ENCODE results near the gene MAP2K6.
A peak's percentile ranks its signal among the peaks of the same experiment; 100 is the strongest.

The MAP2K6 gene

GRCh38 chr17:69588827-69589239, 174.3 kb downstream of the MAP2K6 start:
- DNase-seq (ENCODE audit: low read depth): peak; percentile 27
- Histone ChIP-seq H3K4me1 (ENCODE audit: control insufficient read depth, insufficient read depth, low read length) (peaks cover 8% of the 10 kb centered on the region), H3K9me3 (ENCODE audit: control insufficient read depth, low read length) (no peaks in the 10 kb centered on the region), H3K36me3 (ENCODE audit: control insufficient read depth, insufficient read depth, low read length, severe bottlenecking) (no peaks in the 10 kb centered on the region), H3K9ac (ENCODE audit: low read length) (no peak overlapping the region), H3K4me3 (ENCODE audit: low read length) (no peak overlapping the region), H3K27me3 (replicated peaks; ENCODE audit: control insufficient read depth, insufficient read depth, low read length) (no peaks in the 10 kb centered on the region)

GRCh38 chr17:69590671-69591070, 176.2 kb downstream of the MAP2K6 start:
- Histone ChIP-seq H3K4me3 (ENCODE audit: low read length) (no peak overlapping the region), H3K9me3 (ENCODE audit: control insufficient read depth, low read length) (no peaks in the 10 kb centered on the region), H3K4me1 (ENCODE audit: control insufficient read depth, insufficient read depth, low read length) (peaks cover 8% of the 10 kb centered on the region), H3K27me3 (replicated peaks; ENCODE audit: control insufficient read depth, insufficient read depth, low read length) (no peaks in the 10 kb centered on the region), H3K36me3 (ENCODE audit: control insufficient read depth, insufficient read depth, low read length, severe bottlenecking) (no peaks in the 10 kb centered on the region), H3K9ac (ENCODE audit: low read length) (no peak overlapping the region)
- DNase-seq (ENCODE audit: low read depth): peak; percentile 28

- no peaks in the 10 kb centered on the region for H3K9me3 ChIP-seq (ENCODE audit: control insufficient read depth, low read length)
- H3K9ac ChIP-seq (ENCODE audit: low read length): no peak overlapping the region
- H3K4me3 ChIP-seq (ENCODE audit: low read length): no peak overlapping the region
- no peaks in the 10 kb centered on the region for H3K36me3 ChIP-seq (ENCODE audit: control insufficient read depth, insufficient read depth, low read length, severe bottlenecking)
- DNase-seq (ENCODE audit: low read depth): peak; percentile 75
- no peaks in the 10 kb centered on the region for H3K27me3 ChIP-seq (replicated peaks; ENCODE audit: control insufficient read depth, insufficient read depth, low read length)
- peaks cover 8% of the 10 kb centered on the region for H3K4me1 ChIP-seq (ENCODE audit: control insufficient read depth, insufficient read depth, low read length)
Measured at GRCh38 chr17:69592692-69593350, 178.3 kb downstream of the MAP2K6 start.

GRCh38 chr17:69593351-69593715, 178.8 kb downstream of the MAP2K6 start:
- H3K4me1 ChIP-seq (ENCODE audit: control insufficient read depth, insufficient read depth, low read length): peaks cover 10% of the 10 kb centered on the region
- H3K27me3 ChIP-seq (replicated peaks; ENCODE audit: control insufficient read depth, insufficient read depth, low read length): no peaks in the 10 kb centered on the region
- no peaks in the 10 kb centered on the region for H3K9me3 ChIP-seq (ENCODE audit: control insufficient read depth, low read length)
- H3K36me3 ChIP-seq (ENCODE audit: control insufficient read depth, insufficient read depth, low read length, severe bottlenecking): no peaks in the 10 kb centered on the region
- H3K4me3 ChIP-seq (ENCODE audit: low read length): no peak overlapping the region
- H3K9ac ChIP-seq (ENCODE audit: low read length): no peak overlapping the region
- no peak for DNase-seq (ENCODE audit: low read depth)

- Histone ChIP-seq H3K36me3 (ENCODE audit: control insufficient read depth, insufficient read depth, low read length, severe bottlenecking) (no peaks in the 10 kb centered on the region), H3K9me3 (ENCODE audit: control insufficient read depth, low read length) (no peaks in the 10 kb centered on the region), H3K27me3 (replicated peaks; ENCODE audit: control insufficient read depth, insufficient read depth, low read length) (no peaks in the 10 kb centered on the region), H3K4me3 (ENCODE audit: low read length) (no peak overlapping the region), H3K9ac (ENCODE audit: low read length) (no peak overlapping the region), H3K4me1 (ENCODE audit: control insufficient read depth, insufficient read depth, low read length) (peaks cover 7% of the 10 kb centered on the region)
- DNase-seq (ENCODE audit: low read depth): no peak
Measured at GRCh38 chr17:69593716-69594115, 179.2 kb downstream of the MAP2K6 start.

GRCh38 chr17:69594641-69595040, 180.1 kb downstream of the MAP2K6 start:
- no peak for DNase-seq (ENCODE audit: low read depth)
- Histone ChIP-seq H3K4me3 (ENCODE audit: low read length) (no peak overlapping the region), H3K9ac (ENCODE audit: low read length) (no peak overlapping the region), H3K9me3 (ENCODE audit: control insufficient read depth, low read length) (no peaks in the 10 kb centered on the region), H3K4me1 (ENCODE audit: control insufficient read depth, insufficient read depth, low read length) (peaks cover 6% of the 10 kb centered on the region), H3K36me3 (ENCODE audit: control insufficient read depth, insufficient read depth, low read length, severe bottlenecking) (no peaks in the 10 kb centered on the region), H3K27me3 (replicated peaks; ENCODE audit: control insufficient read depth, insufficient read depth, low read length) (no peaks in the 10 kb centered on the region)

- H3K4me1 ChIP-seq (ENCODE audit: control insufficient read depth, insufficient read depth, low read length): peaks cover 6% of the 10 kb centered on the region
- H3K4me3 ChIP-seq (ENCODE audit: low read length): no peak overlapping the region
- H3K9me3 ChIP-seq (ENCODE audit: control insufficient read depth, low read length): no peaks in the 10 kb centered on the region
- H3K9ac ChIP-seq (ENCODE audit: low read length): no peak overlapping the region
- no peaks in the 10 kb centered on the region for H3K27me3 ChIP-seq (replicated peaks; ENCODE audit: control insufficient read depth, insufficient read depth, low read length)
- H3K36me3 ChIP-seq (ENCODE audit: control insufficient read depth, insufficient read depth, low read length, severe bottlenecking): no peaks in the 10 kb centered on the region
- DNase-seq (ENCODE audit: low read depth): no peak
Measured at GRCh38 chr17:69596141-69596540, 181.6 kb downstream of the MAP2K6 start.

- Histone ChIP-seq H3K4me3 (ENCODE audit: low read length) (no peak overlapping the region), H3K9ac (ENCODE audit: low read length) (no peak overlapping the region), H3K9me3 (ENCODE audit: control insufficient read depth, low read length) (no peaks in the 10 kb centered on the region), H3K36me3 (ENCODE audit: control insufficient read depth, insufficient read depth, low read length, severe bottlenecking) (no peaks in the 10 kb centered on the region), H3K4me1 (ENCODE audit: control insufficient read depth, insufficient read depth, low read length) (peaks cover 6% of the 10 kb centered on the region), H3K27me3 (replicated peaks; ENCODE audit: control insufficient read depth, insufficient read depth, low read length) (no peaks in the 10 kb centered on the region)
- peak; percentile 29 for DNase-seq (ENCODE audit: low read depth)
Measured at GRCh38 chr17:69597898-69598692, 183.6 kb downstream of the MAP2K6 start.

- H3K4me1 ChIP-seq (ENCODE audit: control insufficient read depth, insufficient read depth, low read length): peaks cover 17% of the 10 kb centered on the region
Measured at GRCh38 chr17:69602972-69603371, 188.5 kb downstream of the MAP2K6 start.

More at GRCh38 chr17:69602972-69603371, 188.5 kb downstream of the MAP2K6 start:
- Histone ChIP-seq H3K9me3 (ENCODE audit: control insufficient read depth, low read length) (no peaks in the 10 kb centered on the region), H3K4me3 (ENCODE audit: low read length) (no peak overlapping the region), H3K9ac (ENCODE audit: low read length) (no peak overlapping the region), H3K27me3 (replicated peaks; ENCODE audit: control insufficient read depth, insufficient read depth, low read length) (no peaks in the 10 kb centered on the region), H3K36me3 (ENCODE audit: control insufficient read depth, insufficient read depth, low read length, severe bottlenecking) (no peaks in the 10 kb centered on the region)
- no peak for DNase-seq (ENCODE audit: low read depth)
